ENCODE results near the gene ZNF462. TPM values are rescaled to one million over a fixed set of nuclear protein-coding genes. Genes with fewer than 3 reads are reported as not detected.

The ZNF462 gene
- total RNA-seq, 1 donor from 2014 or later = 32.1 TPM

DNA sequence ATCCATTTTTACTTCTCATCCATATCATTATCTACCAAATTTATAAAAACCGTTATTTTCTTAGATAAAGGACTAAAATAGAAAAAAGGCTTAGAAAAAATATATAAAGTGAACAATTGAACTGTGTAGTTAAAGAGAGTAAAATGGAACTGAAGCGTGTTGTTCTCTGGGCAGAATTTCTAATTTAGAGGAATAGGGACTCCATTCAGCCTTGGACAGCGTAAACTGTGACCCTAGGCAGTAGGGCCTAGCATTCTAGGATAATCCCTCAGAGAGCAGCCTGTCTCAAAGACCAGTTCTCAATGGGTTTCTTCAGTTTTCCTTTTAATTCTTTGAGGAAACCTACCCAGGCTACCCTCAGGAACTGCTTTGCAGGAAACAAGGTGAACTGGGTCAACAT is 11.1 kb downstream of the ZNF462 start:
- no peak overlapping the region for H3K4me3 ChIP-seq (ENCODE audit: low read depth, low read length)
- no peak for DNase-seq (ENCODE audit: low read depth)
- H3K36me3 ChIP-seq (ENCODE audit: control insufficient read depth, insufficient read depth, low read length) = no peaks in the 10 kb centered on the region
- TF ChIP-seq, protein P1, sequence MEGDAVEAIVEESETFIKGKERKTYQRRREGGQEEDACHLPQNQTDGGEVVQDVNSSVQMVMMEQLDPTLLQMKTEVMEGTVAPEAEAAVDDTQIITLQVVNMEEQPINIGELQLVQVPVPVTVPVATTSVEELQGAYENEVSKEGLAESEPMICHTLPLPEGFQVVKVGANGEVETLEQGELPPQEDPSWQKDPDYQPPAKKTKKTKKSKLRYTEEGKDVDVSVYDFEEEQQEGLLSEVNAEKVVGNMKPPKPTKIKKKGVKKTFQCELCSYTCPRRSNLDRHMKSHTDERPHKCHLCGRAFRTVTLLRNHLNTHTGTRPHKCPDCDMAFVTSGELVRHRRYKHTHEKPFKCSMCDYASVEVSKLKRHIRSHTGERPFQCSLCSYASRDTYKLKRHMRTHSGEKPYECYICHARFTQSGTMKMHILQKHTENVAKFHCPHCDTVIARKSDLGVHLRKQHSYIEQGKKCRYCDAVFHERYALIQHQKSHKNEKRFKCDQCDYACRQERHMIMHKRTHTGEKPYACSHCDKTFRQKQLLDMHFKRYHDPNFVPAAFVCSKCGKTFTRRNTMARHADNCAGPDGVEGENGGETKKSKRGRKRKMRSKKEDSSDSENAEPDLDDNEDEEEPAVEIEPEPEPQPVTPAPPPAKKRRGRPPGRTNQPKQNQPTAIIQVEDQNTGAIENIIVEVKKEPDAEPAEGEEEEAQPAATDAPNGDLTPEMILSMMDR (IDR thresholded peaks at IDR 0.05; ENCODE audit: insufficient read depth, low read length, poor library complexity, severe bottlenecking) = no peak
- H3K27me3 ChIP-seq (ENCODE audit: control insufficient read depth, insufficient read depth, low read length) = no peaks in the 10 kb centered on the region

DNA sequence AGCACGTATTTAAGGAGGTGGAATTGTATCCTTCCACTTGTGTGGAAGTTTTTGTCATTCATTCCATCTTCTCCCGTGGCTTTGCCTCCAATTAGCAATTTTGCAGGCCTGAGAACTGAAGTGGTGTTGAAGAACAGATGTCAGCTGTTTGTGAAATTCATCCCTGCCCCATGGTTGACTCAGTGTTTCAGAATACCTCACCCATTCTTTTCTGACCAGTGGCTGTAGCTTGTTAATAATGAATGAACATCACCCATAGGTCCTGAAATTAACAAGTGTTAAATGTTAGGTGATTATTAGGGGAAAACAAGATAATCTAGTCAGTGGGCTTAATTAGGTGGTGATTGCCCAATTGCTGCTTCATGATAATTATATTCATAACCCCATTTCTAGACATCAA is 11.7 kb downstream of the ZNF462 start:
- H3K27me3 ChIP-seq (ENCODE audit: control insufficient read depth, insufficient read depth, low read length) = no peaks in the 10 kb centered on the region
- no peaks in the 10 kb centered on the region for H3K36me3 ChIP-seq (ENCODE audit: control insufficient read depth, insufficient read depth, low read length)
- no peak for DNase-seq (ENCODE audit: low read depth)
- TF ChIP-seq, protein P1 (IDR thresholded peaks at IDR 0.05; ENCODE audit: insufficient read depth, low read length, poor library complexity, severe bottlenecking) = no peak
- H3K4me3 ChIP-seq (ENCODE audit: low read depth, low read length) = no peak overlapping the region

DNA sequence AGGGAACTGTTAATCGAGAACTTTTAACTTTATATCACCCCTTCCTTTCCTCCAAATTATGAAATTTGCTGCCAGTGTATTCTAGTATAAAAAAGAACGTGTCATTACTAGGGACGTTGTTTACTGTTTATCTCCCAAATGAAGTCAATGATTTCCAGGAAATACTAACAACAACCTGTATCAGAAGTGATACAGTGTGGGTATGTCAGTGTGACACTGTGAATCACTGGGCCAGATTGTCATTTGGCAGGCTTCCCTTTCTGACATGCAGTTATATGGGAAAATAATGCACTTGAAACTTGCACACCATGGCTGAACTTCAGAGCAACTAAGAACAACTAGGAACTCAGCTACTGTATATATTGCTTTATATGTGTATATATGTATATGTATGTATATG is 12.6 kb downstream of the ZNF462 start:
- Histone ChIP-seq H3K27me3 (ENCODE audit: control insufficient read depth, insufficient read depth, low read length) (no peaks in the 10 kb centered on the region), H3K4me3 (ENCODE audit: low read depth, low read length) (no peak overlapping the region), H3K36me3 (ENCODE audit: control insufficient read depth, insufficient read depth, low read length) (no peaks in the 10 kb centered on the region)
- no peak for DNase-seq (ENCODE audit: low read depth)
- TF ChIP-seq, protein P1 (IDR thresholded peaks at IDR 0.05; ENCODE audit: insufficient read depth, low read length, poor library complexity, severe bottlenecking) = no peak

DNA sequence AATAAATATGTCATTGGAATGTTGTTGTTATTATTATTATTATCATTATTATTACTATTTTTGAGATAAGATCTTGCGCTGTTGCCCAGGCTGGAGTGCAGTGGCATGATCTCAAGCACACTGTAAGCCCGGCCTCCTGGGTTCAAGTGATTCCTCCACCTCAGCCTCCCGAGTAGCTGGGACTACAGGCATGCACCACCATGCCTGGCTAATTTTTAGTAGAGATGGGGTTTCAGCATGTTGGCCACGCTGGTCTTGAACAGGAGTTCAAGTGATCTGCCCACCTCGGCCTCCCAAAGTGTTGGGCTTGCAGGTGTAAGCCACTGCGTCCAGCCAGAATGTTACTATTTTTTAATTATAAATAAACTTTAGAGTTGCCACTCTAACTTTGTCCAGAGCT is 14.4 kb downstream of the ZNF462 start:
- TF ChIP-seq, protein P1 (IDR thresholded peaks at IDR 0.05; ENCODE audit: insufficient read depth, low read length, poor library complexity, severe bottlenecking) = no peak
- no peaks in the 10 kb centered on the region for H3K36me3 ChIP-seq (ENCODE audit: control insufficient read depth, insufficient read depth, low read length)
- DNase-seq (ENCODE audit: low read depth) = no peak
- H3K4me3 ChIP-seq (ENCODE audit: low read depth, low read length) = no peak overlapping the region
- no peaks in the 10 kb centered on the region for H3K27me3 ChIP-seq (ENCODE audit: control insufficient read depth, insufficient read depth, low read length)

DNA sequence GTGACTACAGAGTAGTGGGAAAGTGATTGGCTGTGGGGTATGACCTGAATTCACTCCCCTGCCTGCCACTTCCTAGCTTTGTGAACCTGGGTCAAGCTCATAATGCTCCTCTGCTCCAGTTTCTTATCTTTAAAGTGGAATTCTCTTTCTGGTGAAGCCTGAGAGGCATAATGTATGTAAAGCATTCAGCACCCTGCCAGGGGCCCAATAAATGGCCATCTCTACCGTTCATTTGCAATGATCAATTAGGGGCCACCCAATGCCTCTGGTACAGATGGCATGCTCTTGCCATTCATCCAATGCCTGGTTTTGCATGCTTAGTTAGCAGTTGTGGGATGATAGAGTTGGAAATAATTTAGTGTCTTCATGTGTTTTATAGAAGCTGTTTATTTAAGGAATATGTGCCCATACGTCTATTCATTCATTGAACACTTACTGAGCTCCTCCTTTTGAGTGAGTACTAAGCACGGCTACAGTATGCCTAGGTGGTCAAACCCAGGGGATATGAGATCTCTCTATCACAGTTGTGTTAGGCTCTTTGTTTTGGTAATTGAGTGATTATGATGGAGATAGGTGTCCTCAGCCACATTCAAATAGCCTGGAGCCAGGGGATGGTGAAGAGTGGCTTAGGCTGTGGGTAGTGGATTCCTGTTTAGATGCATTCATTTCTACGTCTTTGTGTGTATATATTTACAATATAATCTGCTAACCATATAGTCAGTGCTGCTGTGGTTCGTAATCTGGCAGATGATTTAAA is 15.3 kb downstream of the ZNF462 start:
- TF ChIP-seq, protein P1 (IDR thresholded peaks at IDR 0.05; ENCODE audit: insufficient read depth, low read length, poor library complexity, severe bottlenecking) = no peak
- H3K27me3 ChIP-seq (ENCODE audit: control insufficient read depth, insufficient read depth, low read length) = no peaks in the 10 kb centered on the region
- H3K4me3 ChIP-seq (ENCODE audit: low read depth, low read length) = no peak overlapping the region
- no peak for DNase-seq (ENCODE audit: low read depth)
- H3K36me3 ChIP-seq (ENCODE audit: control insufficient read depth, insufficient read depth, low read length) = no peaks in the 10 kb centered on the region

DNA sequence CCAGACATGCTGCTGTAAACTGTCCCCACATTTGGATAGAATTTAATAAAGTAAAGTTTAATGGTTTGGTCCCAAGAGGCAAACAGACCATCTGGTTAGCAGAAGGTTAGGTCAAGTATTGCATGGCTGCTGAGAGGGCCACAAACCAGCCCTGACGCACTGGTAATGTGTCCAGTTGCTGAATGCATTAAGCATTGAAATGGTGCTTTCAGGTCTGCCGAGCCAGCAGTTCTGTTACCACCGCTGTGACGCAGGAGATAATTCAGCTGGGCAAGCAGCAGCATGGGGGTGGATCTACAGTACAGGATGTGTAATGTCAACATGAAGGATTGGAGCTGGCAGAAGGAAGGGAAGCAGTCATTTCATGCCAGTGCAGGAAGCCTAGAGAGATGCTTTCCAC is 16.0 kb downstream of the ZNF462 start:
- no peak overlapping the region for H3K4me3 ChIP-seq (ENCODE audit: low read depth, low read length)
- no peaks in the 10 kb centered on the region for H3K36me3 ChIP-seq (ENCODE audit: control insufficient read depth, insufficient read depth, low read length)
- TF ChIP-seq, protein P1 (IDR thresholded peaks at IDR 0.05; ENCODE audit: insufficient read depth, low read length, poor library complexity, severe bottlenecking) = no peak
- no peaks in the 10 kb centered on the region for H3K27me3 ChIP-seq (ENCODE audit: control insufficient read depth, insufficient read depth, low read length)
- peak; percentile 70 for DNase-seq (ENCODE audit: low read depth)

Data from kidney epithelial cell (primary cell).